ENCODE measurements around the gene CYGB. TPM values are rescaled to one million over a fixed set of nuclear protein-coding genes. Genes with fewer than 3 reads are reported as not detected.

The CYGB gene
- total and polyA plus RNA-seq, 2 of the 13 experiments (the other 11 are each of a cell fraction or from before 2014, with no cell fraction given), result 18.9 to 27.1 TPM

DNA sequence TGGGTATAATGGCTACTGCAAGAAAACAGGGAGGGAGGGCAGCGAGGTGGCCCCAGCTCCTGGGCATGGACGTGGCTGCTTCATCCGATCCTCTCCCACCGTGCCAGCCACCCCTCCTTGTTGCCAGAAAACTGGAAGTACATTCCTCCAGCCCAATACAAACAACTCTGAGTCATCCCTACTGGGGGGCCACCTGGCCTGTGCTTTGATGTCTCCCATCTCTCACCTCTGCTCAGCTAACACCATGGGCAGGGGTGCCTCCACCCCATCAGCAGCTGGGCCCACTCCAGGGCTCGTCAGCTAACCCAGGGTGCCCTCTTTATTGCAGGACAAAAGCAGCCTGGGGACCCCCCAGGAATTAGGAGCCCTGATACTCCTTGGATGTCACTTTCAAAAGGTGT lies 38.2 kb downstream of the CYGB start (continued):
- TF ChIP-seq ZNF598 (CRISPR knock-in tag; IDR thresholded peaks at IDR 0.05; ENCODE audit: borderline replicate concordance), result no peak
- TF ChIP-seq NFE2L2 (IDR thresholded peaks at IDR 0.05; ENCODE audit: low read length), result peak; percentile 5; the same call in 1 of the 2 replicates
- TF ChIP-seq ZNF747 (CRISPR knock-in tag; IDR thresholded peaks at IDR 0.05; ENCODE audit: borderline replicate concordance), result peak; percentile 56; the same call in 1 of the 2 replicates
- no peak for TF ChIP-seq IRX3 (CRISPR knock-in tag; IDR thresholded peaks at IDR 0.05; ENCODE audit: borderline replicate concordance, low read depth)
- TF ChIP-seq ZIK1 (CRISPR knock-in tag; IDR thresholded peaks at IDR 0.05; ENCODE audit: borderline replicate concordance, low read depth), result no peak
- TF ChIP-seq ZNF350 (CRISPR knock-in tag; IDR thresholded peaks at IDR 0.05; ENCODE audit: borderline replicate concordance, low read depth), result no peak
- TF ChIP-seq PHB2 (IDR thresholded peaks at IDR 0.05; ENCODE audit: partially characterized antibody), result no peak
- no peak for TF ChIP-seq ZNF264 (CRISPR knock-in tag; IDR thresholded peaks at IDR 0.05)
- TF ChIP-seq ZNF430 (CRISPR knock-in tag; IDR thresholded peaks at IDR 0.05), result 0 out of 2 replicates have a peak, but pooled peaks have one; percentile 67
- TF ChIP-seq ZNF33A (CRISPR knock-in tag; IDR thresholded peaks at IDR 0.05; ENCODE audit: borderline replicate concordance), result no peak
- TF ChIP-seq ARNT (IDR thresholded peaks at IDR 0.05), result no peak
- TF ChIP-seq GFI1 (CRISPR knock-in tag; IDR thresholded peaks at IDR 0.05; ENCODE audit: borderline replicate concordance), result no peak
- TF ChIP-seq KDM1A (CRISPR knock-in tag; IDR thresholded peaks at IDR 0.05), result peak; percentile 81; the same call in 1 of the 2 replicates
- peak; percentile 91 for TF ChIP-seq CCAR2 (optimal IDR thresholded peaks at IDR 0.05; ENCODE audit: low read depth, low read length)
- TF ChIP-seq ZBTB3 (CRISPR knock-in tag; IDR thresholded peaks at IDR 0.05; ENCODE audit: borderline replicate concordance, low read depth), result 0 out of 2 replicates have a peak, but pooled peaks have one; percentile 78
- no peak for TF ChIP-seq ATRX (CRISPR knock-in tag; IDR thresholded peaks at IDR 0.05; ENCODE audit: borderline replicate concordance)
- no peak for TF ChIP-seq ZNF550 (CRISPR knock-in tag; IDR thresholded peaks at IDR 0.05; ENCODE audit: borderline replicate concordance)
- TF ChIP-seq, protein P1, sequence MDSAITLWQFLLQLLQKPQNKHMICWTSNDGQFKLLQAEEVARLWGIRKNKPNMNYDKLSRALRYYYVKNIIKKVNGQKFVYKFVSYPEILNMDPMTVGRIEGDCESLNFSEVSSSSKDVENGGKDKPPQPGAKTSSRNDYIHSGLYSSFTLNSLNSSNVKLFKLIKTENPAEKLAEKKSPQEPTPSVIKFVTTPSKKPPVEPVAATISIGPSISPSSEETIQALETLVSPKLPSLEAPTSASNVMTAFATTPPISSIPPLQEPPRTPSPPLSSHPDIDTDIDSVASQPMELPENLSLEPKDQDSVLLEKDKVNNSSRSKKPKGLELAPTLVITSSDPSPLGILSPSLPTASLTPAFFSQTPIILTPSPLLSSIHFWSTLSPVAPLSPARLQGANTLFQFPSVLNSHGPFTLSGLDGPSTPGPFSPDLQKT (CRISPR knock-in tag; IDR thresholded peaks at IDR 0.05; ENCODE audit: borderline replicate concordance), result no peak
- TF ChIP-seq ATF7-NPFF (CRISPR knock-in tag; IDR thresholded peaks at IDR 0.05; ENCODE audit: low read depth), result peak; percentile 74; the same call in 1 of the 2 replicates
- TF ChIP-seq, protein P2, sequence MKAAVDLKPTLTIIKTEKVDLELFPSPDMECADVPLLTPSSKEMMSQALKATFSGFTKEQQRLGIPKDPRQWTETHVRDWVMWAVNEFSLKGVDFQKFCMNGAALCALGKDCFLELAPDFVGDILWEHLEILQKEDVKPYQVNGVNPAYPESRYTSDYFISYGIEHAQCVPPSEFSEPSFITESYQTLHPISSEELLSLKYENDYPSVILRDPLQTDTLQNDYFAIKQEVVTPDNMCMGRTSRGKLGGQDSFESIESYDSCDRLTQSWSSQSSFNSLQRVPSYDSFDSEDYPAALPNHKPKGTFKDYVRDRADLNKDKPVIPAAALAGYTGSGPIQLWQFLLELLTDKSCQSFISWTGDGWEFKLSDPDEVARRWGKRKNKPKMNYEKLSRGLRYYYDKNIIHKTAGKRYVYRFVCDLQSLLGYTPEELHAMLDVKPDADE (CRISPR knock-in tag; IDR thresholded peaks at IDR 0.05), result no peak
- no peak for TF ChIP-seq ZNF713 (CRISPR knock-in tag; IDR thresholded peaks at IDR 0.05)
- peak; percentile 44; the same call in 1 of the 2 replicates for TF ChIP-seq ZNF136 (CRISPR knock-in tag; IDR thresholded peaks at IDR 0.05; ENCODE audit: low read depth)
- TF ChIP-seq, protein P3, sequence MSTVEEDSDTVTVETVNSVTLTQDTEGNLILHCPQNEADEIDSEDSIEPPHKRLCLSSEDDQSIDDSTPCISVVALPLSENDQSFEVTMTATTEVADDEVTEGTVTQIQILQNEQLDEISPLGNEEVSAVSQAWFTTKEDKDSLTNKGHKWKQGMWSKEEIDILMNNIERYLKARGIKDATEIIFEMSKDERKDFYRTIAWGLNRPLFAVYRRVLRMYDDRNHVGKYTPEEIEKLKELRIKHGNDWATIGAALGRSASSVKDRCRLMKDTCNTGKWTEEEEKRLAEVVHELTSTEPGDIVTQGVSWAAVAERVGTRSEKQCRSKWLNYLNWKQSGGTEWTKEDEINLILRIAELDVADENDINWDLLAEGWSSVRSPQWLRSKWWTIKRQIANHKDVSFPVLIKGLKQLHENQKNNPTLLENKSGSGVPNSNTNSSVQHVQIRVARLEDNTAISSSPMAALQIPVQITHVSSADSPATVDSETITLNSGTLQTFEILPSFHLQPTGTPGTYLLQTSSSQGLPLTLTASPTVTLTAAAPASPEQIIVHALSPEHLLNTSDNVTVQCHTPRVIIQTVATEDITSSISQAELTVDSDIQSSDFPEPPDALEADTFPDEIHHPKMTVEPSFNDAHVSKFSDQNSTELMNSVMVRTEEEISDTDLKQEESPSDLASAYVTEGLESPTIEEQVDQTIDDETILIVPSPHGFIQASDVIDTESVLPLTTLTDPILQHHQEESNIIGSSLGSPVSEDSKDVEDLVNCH (CRISPR knock-in tag; IDR thresholded peaks at IDR 0.05), result no peak
- TF ChIP-seq RFX3 (CRISPR knock-in tag; IDR thresholded peaks at IDR 0.05), result no peak
